ENCODE results near the gene LYRM9.

GRCh38 chr17:27878776-27879562 lies 14.2 kb downstream of the LYRM9 start:
- TF ChIP-seq CTCF (IDR thresholded peaks at IDR 0.05) (no peak), EP300 (IDR thresholded peaks at IDR 0.05) (no peak), POLR2A (IDR thresholded peaks at IDR 0.05; ENCODE audit: low read length) (no peak), SREBF2 (IDR thresholded peaks at IDR 0.05) (no peak)
